ENCODE data around the gene PPP1R1B. TPM values are rescaled to one million over a fixed set of nuclear protein-coding genes. Genes with fewer than 3 reads are reported as not detected.

PPP1R1B gene
- total RNA-seq, 1 donor from 2014 or later, result not detected

- intact Hi-C loops (cut with micrococcal nuclease), result no loop called here
These were observed 40.0 kb downstream of the PPP1R1B start for GRCh38 chr17:39666601-39667261.

- intact Hi-C loops (cut with micrococcal nuclease), result no loop called here
These were observed 40.7 kb downstream of the PPP1R1B start for GRCh38 chr17:39667262-39667944.

- intact Hi-C loops (cut with micrococcal nuclease), result no loop called here
These were observed 41.5 kb downstream of the PPP1R1B start, which contains the start of gene PNMT for GRCh38 chr17:39667945-39668924. Gene PNMT, plus strand, starts transcription at chr17:39668453. Its CDS starts 23 bp downstream, at chr17:39668476.

GRCh38 chr17:39669897-39670735 is 43.4 kb downstream of the PPP1R1B start:
- intact Hi-C loops (cut with micrococcal nuclease), result no loop called here

- intact Hi-C loops (cut with micrococcal nuclease), result no loop called here
These were observed 44.0 kb downstream of the PPP1R1B start for GRCh38 chr17:39670746-39671145.

- intact Hi-C loops (cut with micrococcal nuclease), result no loop called here
These were observed 45.1 kb downstream of the PPP1R1B start for GRCh38 chr17:39671651-39672521.

DNA sequence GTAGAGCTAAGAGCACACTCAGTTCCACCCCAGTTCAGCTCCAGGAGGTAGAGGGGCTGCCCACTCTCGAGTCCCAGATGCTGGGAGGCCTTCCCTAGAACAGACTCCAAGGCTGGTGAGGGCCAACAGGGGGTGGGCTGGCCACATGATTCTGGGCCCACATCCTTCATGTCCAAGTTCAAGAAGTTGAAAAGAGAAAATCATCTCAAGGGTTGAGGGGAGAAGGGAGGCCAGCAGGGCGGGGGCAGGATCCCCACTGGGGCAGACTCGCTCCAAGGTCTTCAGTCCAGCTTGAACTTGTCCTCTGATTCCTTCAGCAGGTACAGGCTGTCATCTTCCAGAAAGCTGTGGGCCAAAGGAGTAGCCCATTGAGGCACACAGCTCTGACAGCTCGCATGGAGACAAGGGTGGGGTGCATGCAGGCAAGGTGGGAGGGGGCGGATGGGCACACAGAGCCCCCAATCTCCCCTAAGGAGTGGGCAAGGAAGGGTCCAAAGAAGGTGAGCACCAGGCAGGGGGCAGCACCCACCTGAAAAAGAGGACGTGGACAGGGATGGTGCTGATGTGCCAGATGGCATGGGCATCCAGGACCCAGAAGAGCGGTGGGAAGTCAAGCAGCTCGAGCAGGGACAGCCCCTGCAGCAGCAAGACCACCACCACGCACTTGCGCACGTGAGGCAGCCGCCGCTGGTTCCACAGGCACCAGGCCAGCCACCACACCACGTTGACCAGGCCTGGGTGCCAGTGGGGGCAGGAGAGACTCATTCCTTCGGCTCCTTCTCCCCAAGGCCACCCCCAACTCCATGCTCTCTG is 46.0 kb downstream of the PPP1R1B start:
- intact Hi-C loops (cut with micrococcal nuclease), result no loop called here

DNA sequence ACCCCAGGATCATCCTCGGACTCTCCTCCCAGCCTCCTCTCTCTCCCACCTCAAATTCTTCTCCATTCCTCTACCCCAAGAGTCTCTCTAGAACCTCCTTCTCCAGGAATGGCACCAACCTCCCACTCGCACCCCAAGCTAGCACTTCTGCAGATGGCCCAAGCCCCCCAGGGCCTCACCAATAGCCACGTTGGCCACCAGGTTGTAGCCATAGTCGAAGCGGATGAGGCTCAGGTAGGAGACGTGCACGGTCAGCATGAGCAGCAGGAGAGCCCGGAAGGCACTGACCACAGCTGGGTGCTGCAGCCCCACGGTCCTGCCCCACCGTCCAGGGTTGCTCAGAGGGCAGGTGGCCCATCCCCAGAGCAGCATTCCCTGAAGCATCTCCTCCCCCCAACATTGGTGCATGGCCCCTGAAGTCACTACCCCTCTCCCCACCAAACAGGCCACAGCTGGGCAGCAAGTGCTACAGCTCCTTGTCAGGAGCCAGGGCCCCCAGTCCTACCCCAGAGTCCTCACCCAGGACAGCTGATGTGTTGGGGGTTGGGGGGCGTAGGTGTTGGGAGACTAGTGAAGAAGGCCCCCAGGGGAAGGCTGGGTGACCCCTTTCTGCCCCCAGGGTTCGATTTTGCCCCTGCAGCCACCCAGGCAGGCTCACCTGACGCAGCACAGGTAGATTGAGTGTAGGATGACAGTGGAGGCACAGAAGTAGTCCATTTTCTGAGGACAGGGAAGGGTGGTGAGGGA is 46.8 kb downstream of the PPP1R1B start:
- intact Hi-C loops (cut with micrococcal nuclease), result no loop called here

GRCh38 chr17:39674179-39674578 is 47.4 kb downstream of the PPP1R1B start:
- intact Hi-C loops (cut with micrococcal nuclease), result no loop called here

- intact Hi-C loops (cut with micrococcal nuclease), result loop anchor here (5.0 kb wide), 1 partner anchor 57 kb away; the partner anchor contains the start of gene MIEN1
These were observed 48.1 kb downstream of the PPP1R1B start for GRCh38 chr17:39674702-39675389.

DNA sequence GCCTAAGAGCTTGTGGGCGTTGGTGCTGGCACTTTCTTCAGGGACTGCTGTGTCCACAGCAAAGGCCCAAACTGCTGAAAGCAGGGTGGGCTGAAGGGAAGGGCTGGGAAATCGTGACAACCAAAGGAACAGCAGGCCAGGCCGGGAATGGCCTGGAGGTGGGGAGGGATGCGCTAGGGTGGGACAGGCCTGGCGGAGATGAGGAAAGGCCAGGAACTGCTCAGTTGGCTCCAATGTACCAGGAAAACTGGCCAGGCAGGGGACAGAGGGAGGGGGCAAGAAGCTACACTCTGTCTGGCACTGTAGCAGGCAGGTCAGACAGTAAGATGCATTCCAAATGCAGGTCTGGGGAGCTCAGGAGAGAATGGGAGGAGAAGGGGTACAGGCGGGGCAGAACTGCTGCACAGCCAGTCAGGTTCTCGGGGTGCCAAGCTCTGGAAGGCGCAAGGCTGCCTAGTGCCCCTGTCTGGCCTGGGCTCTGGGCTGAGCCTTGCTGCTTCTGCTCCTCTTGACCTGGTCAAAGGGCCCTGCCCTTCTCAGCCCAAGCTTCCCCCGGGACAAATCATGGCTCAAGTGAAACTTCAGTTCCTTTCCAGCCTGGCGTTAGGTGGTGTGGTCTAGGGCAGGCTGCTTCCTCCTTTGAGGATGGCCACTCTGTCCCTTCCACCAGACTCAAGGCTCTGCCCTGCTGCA is 48.8 kb downstream of the PPP1R1B start:
- intact Hi-C loops (cut with micrococcal nuclease), result loop anchor here (5.0 kb wide), 1 partner anchor 57 kb away; the partner anchor contains the start of gene MIEN1

DNA sequence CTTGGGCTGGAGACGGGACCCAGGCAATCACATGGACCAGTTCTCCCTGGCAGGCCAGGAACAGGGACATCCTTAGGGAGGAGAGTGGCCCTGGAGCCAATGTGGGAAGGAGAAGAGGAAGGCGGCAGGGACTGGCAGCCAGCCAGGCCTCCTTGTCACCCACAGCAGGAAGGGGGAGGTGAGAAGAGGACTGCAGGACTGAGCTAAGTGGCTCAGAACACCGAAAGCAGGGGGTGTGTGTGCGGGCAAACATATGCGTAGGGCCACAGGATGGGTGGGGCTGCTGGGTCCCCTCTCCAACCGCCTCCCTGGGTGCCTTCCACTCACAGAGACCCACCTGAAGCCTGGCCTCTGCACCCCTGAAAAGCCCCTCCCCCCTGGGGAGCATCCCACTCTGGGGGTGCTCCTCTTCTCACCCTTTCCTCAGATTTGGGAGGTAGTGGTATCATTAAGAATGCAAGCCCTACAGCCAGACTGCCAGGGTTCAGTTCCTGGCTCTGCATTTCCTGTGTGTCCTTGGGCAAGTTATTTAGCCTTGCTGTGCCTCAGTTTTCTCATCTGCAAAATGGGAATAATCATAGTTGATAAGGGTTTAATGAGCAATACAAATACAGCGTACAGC is 49.6 kb downstream of the PPP1R1B start:
- intact Hi-C loops (cut with micrococcal nuclease), result loop anchor here (5.0 kb wide), 1 partner anchor 56 kb away; the partner anchor contains the start of gene MIEN1

DNA sequence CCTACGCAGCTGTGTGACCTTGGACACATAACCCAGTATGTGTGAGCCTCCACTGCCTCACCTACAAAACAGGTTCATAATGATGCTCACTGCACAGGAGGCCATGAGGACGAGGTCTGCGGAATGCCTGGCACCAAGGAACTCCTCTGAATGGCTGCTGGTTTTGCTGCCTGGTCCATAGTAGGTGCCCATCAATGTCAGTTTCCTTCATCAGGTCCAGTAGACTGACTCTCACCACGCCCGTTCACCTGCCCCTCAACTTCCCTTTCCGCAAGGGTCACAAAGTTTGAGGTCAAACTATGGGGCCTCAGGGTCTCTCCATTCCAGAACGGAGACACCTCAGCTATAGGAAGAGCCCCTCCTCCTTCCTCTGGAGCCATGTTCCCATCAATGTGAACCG is 50.3 kb downstream of the PPP1R1B start:
- intact Hi-C loops (cut with micrococcal nuclease), result loop anchor here (5.0 kb wide), 1 partner anchor 55 kb away; the partner anchor contains the start of gene MIEN1

- intact Hi-C loops (cut with micrococcal nuclease), result loop anchor here (5.0 kb wide), 1 partner anchor 55 kb away; the partner anchor contains the start of gene MIEN1
These were observed 51.0 kb downstream of the PPP1R1B start for GRCh38 chr17:39677542-39678339.
